PFSK-1 (cell line): ENCODE measurements around the gene GALNT14.

Experiments used
- FOXP2 ChIP-seq: optimal IDR thresholded peaks from 2 replicates; pipeline ENCODE3; 2011; ENCODE audit warnings: borderline replicate concordance, control low read depth, inconsistent platforms; ENCODE audit not compliant: insufficient read depth; ENCODE audit errors: extremely low read length, extremely low read depth
- POLR2AphosphoS5 ChIP-seq: IDR thresholded peaks from 2 replicates; pipeline ENCODE4 v1.6.1; 2012; ENCODE audit warnings: low read depth, mild to moderate bottlenecking, control low read depth, low read length, moderate library complexity
- REST ChIP-seq, 2 experiments: IDR thresholded peaks; 2 replicates each; pipeline versions ENCODE4 v1.6.1 to v1.8.0; 2011 to 2012; ENCODE audit warnings: low read depth in 2 of 2, low read length in 2 of 2, control low read depth in 1 of 2, inconsistent platforms in 1 of 2, mild to moderate bottlenecking in 1 of 2, moderate library complexity in 1 of 2; ENCODE audit not compliant: insufficient read depth in 1 of 2
- SIN3A ChIP-seq: IDR thresholded peaks from 2 replicates; pipeline ENCODE4 v1.6.1; 2012; ENCODE audit warnings: mild to moderate bottlenecking, low read length, moderate library complexity, borderline replicate concordance; ENCODE audit not compliant: insufficient read depth
- TAF1 ChIP-seq: IDR thresholded peaks from 2 replicates; pipeline ENCODE4 v1.6.1; 2012; ENCODE audit warnings: low read length, control low read depth, borderline replicate concordance; ENCODE audit not compliant: insufficient read depth

GALNT14 gene

GRCh38 chr2:31166925-31167324 lies 28.7 kb upstream of the GALNT14 start:
- no peak for TF ChIP-seq REST (IDR thresholded peaks at IDR 0.05; ENCODE audit: insufficient read depth in 1 of 2, low read depth in 2 of 2, low read length in 2 of 2)

GRCh38 chr2:31163011-31163539 lies 24.8 kb upstream of the GALNT14 start:
- no peak for TF ChIP-seq TAF1

GRCh38 chr2:31161637-31162036 lies 23.4 kb upstream of the GALNT14 start:
- TF ChIP-seq TAF1, result no peak
- TF ChIP-seq FOXP2, result no peak
- TF ChIP-seq REST (IDR thresholded peaks at IDR 0.05; ENCODE audit: insufficient read depth in 1 of 2, low read depth in 2 of 2, low read length in 2 of 2), result no peak
- no peak for TF ChIP-seq SIN3A
- TF ChIP-seq POLR2AphosphoS5, result no peak

GRCh38 chr2:31151501-31151900 lies 13.3 kb upstream of the GALNT14 start:
- TF ChIP-seq POLR2AphosphoS5, result no peak
- no peak for TF ChIP-seq REST (IDR thresholded peaks at IDR 0.05; ENCODE audit: insufficient read depth in 1 of 2, low read depth in 2 of 2, low read length in 2 of 2)
- no peak for TF ChIP-seq SIN3A
- no peak for TF ChIP-seq TAF1
- no peak for TF ChIP-seq FOXP2

- TF ChIP-seq POLR2AphosphoS5, result no peak
- no peak for TF ChIP-seq REST (IDR thresholded peaks at IDR 0.05; ENCODE audit: insufficient read depth in 1 of 2, low read depth in 2 of 2, low read length in 2 of 2)
- TF ChIP-seq FOXP2, result no peak
- no peak for TF ChIP-seq SIN3A
- TF ChIP-seq TAF1, result no peak
Measured at GRCh38 chr2:31150120-31150670, 12.0 kb upstream of the GALNT14 start.

- no peak for TF ChIP-seq FOXP2
Measured at GRCh38 chr2:31148514-31148913, 10.3 kb upstream of the GALNT14 start.
